Ascending aorta (tissue), 2 donors: ENCODE data around the gene IRF5. TPM values are rescaled to one million over a fixed set of nuclear protein-coding genes. Genes with fewer than 3 reads are reported as not detected.
A peak's percentile ranks its signal among the peaks of the same experiment; 100 is the strongest.

Experiments
- DNase-seq, 2 donors: peaks; one replicate each; pipeline ENCODE4 v3.0.0-alpha.2; 2019; ENCODE audit warnings: low spot score in 2 of 2
- H3K27ac ChIP-seq, 2 donors: fragments of 200-600 bp; sonication (generic); one replicate each; pipeline ENCODE4 v1.5.1; 2016 to 2017; ENCODE audit warnings: mild to moderate bottlenecking in 1 of 2
- H3K27me3 ChIP-seq: fragments of 200-600 bp; sonication (generic); one replicate; pipeline ENCODE4 v1.5.1; 2017
- H3K36me3 ChIP-seq, 2 donors: fragments of 200-600 bp; sonication (generic); one replicate each; pipeline ENCODE4 v1.5.1; 2016
- H3K4me1 ChIP-seq, 2 donors: fragments of 200-600 bp; sonication (generic); one replicate each; pipeline ENCODE4 v1.5.1; 2016 to 2017; ENCODE audit warnings: mild to moderate bottlenecking in 1 of 2
- H3K4me3 ChIP-seq, 2 donors: fragments of 200-600 bp; sonication (generic); one replicate each; pipeline ENCODE4 v1.5.1; 2016 to 2017; ENCODE audit warnings: mild to moderate bottlenecking in 1 of 2
- H3K9me3 ChIP-seq, 2 donors: fragments of 200-600 bp; sonication (generic); one replicate each; pipeline ENCODE4 v1.5.1; 2016
- intact Hi-C: fragments of 100-400 bp; cut with DNase I; formaldehyde crosslinking; loops from one replicate; pipeline ENCODE4 v1.15.1; 2023
- total RNA-seq: library from RNA; depleted of rRNA; stranded (reverse); fragments of >200 nt; gene quantifications from one replicate; pipeline ENCODE4 v1.1.0, GENCODE V29; 2016
- TF ChIP-seq, protein P1 (sequence below), 3 experiments: fragments of 200-600 bp in 2 of 3; fragments of 450-650 bp in 1 of 3; sonication (generic) in 2 of 3; IDR thresholded peaks; one replicate each; pipeline ENCODE4 v1.5.1; 2016 to 2019; ENCODE audit warnings: antibody characterized with exemption in 3 of 3, mild to moderate bottlenecking in 1 of 3, moderate library complexity in 1 of 3

IRF5 gene
- total RNA-seq, 1 donor from 2014 or later = not detected

DNA sequence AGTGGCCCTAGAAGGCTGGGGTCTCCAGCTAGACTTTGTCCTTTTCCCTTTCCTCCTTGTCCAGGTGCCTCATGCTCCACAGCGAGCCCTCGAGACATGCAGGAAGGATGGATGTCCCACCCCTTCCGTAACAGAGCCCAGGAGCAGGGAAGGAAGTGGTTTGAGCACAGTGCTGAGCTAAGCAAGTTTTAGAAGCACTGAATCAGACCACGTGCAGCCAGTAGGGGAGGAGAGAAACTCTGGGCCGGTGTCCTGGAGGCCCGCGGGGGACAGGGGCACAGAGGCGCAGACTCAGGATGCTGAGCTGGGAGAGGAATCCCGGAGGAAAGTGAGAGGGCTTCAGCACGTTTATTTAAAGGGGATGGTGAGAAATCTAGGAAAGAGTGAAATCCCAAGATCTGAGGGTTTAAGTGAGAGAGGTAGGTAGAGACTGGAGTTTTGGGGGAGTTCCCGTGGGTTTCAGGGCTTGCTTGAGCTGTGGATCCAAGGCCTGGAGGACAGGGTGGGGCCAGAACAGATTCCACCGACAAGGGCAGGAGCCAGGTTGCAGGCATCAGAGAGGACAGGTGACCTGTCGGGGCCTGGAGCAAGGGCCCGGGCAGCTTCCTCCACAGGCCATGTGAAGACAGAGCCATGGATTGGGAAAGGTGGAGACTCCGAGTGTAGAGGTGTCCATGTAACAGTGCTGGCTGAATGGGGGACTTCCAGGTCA is 4.4 kb upstream of the IRF5 start:
- no peaks in the 10 kb centered on the region for H3K9me3 ChIP-seq
- no peaks in the 10 kb centered on the region for H3K36me3 ChIP-seq
- H3K27me3 ChIP-seq = no peaks in the 10 kb centered on the region
- DNase-seq = no peak
- TF ChIP-seq, protein P1, sequence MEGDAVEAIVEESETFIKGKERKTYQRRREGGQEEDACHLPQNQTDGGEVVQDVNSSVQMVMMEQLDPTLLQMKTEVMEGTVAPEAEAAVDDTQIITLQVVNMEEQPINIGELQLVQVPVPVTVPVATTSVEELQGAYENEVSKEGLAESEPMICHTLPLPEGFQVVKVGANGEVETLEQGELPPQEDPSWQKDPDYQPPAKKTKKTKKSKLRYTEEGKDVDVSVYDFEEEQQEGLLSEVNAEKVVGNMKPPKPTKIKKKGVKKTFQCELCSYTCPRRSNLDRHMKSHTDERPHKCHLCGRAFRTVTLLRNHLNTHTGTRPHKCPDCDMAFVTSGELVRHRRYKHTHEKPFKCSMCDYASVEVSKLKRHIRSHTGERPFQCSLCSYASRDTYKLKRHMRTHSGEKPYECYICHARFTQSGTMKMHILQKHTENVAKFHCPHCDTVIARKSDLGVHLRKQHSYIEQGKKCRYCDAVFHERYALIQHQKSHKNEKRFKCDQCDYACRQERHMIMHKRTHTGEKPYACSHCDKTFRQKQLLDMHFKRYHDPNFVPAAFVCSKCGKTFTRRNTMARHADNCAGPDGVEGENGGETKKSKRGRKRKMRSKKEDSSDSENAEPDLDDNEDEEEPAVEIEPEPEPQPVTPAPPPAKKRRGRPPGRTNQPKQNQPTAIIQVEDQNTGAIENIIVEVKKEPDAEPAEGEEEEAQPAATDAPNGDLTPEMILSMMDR (IDR thresholded peaks at IDR 0.05) = no peak
- H3K27ac ChIP-seq = no peak overlapping the region
- no peak overlapping the region for H3K4me3 ChIP-seq
- peaks cover 3 to 4% of the 10 kb centered on the region in 2 donors for H3K4me1 ChIP-seq
- intact Hi-C loops = no loop called here

DNA sequence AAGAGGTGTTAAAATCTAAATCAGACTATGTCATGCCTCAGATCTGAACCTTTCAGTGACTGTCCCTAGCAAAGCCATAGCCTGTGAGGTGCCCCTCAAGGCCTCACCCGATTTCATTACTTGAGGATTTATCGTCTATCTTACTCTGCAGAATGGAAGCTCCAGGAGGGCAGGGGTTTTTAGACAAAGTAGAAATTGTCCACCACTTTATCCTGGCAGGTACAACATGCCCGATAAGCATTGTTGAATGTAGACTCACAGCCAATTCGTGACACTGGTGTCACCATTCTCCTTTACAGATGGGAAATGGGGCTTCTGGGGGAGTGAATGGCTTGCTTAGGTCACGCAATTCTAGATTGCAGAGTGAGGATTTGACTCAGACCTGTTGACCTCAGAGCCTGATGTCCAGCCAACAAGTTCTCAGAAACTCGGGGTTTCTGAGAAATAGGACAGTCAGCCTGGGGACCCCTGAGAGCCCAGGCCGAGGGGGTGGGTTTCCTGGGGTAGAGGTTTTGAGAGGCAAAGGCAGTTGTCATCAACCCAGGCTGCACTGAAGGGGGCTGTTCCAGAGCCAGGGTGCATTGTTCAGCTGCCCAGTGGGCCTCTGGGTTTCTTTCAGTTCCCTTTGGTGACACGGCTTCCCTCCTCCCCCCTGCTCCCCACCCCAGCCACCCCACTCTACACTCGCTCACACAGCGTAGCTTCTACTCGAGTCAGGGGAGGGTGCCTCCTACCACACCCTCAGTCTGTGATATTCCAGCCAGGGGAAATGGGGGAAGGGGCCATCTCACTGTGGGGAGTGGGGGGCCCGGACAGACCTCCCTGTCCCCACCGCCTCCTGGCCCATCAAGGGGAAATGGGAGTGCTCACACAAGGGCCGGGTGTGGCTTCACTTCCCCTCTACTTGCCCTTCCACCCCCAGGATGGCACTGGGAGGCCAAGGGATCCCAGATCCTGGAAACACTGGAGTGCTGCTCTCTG is 3.1 kb upstream of the IRF5 start:
- H3K4me3 ChIP-seq = no peak overlapping the region
- H3K36me3 ChIP-seq = no peaks in the 10 kb centered on the region
- H3K27me3 ChIP-seq = no peaks in the 10 kb centered on the region
- intact Hi-C loops = no loop called here
- H3K9me3 ChIP-seq = no peaks in the 10 kb centered on the region
- TF ChIP-seq, protein P1 (IDR thresholded peaks at IDR 0.05) = no peak
- DNase-seq = peak in 1 of 2 donors; percentile 64
- H3K4me1 ChIP-seq = peaks cover 4 to 8% of the 10 kb centered on the region in 2 donors
- H3K27ac ChIP-seq = no peak overlapping the region

DNA sequence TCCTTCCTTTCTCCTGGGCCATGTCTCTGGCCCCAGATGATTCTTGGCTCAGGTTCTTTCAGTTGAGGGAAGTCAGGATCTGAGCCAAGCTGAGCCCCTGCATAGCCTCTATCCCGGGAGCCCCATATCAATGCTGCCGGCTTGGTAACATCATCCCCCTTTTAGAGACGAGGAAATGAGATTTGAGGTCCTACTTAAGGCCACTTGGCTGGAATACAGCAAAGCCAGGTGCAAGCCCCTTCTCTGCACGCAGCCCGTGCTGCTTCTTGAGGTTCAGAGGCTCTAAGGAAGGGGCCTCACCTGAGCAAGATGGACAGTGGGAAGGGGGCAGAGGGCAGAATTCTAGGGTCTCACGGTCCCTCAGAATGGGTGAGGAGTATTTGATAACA is 2.4 kb upstream of the IRF5 start:
- DNase-seq = no peak
- no peak overlapping the region for H3K27ac ChIP-seq

DNA sequence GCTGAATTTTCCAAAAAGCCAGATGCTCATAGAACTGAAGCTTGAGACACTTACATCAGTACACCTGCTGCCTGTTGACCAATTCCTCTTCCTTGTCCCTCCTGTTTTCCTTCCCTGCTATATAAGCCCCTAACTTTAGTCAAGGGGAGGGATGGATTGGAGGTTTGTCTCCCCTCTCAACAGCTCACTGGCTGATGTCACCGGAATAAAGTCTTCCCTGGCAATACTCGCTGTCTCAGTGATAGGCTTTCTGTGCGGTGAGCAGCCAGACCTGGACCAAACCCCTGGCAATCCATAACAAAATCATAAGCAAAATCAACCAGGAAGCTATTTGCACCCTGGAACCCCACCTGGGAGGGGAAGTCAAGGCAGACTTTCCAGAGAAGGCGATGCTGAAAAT is 929 bp upstream of the IRF5 start:
- intact Hi-C loops = no loop called here
- H3K27me3 ChIP-seq = no peaks in the 10 kb centered on the region

More for the DNA sequence above, 2.4 kb upstream of the IRF5 start:
- no peak overlapping the region for H3K4me3 ChIP-seq
- no peaks in the 10 kb centered on the region for H3K36me3 ChIP-seq
- H3K9me3 ChIP-seq = no peaks in the 10 kb centered on the region
- H3K4me1 ChIP-seq = peaks cover 4 to 8% of the 10 kb centered on the region in 2 donors
- H3K27me3 ChIP-seq = no peaks in the 10 kb centered on the region
- intact Hi-C loops = no loop called here
- TF ChIP-seq, protein P1 (IDR thresholded peaks at IDR 0.05) = no peak

DNA sequence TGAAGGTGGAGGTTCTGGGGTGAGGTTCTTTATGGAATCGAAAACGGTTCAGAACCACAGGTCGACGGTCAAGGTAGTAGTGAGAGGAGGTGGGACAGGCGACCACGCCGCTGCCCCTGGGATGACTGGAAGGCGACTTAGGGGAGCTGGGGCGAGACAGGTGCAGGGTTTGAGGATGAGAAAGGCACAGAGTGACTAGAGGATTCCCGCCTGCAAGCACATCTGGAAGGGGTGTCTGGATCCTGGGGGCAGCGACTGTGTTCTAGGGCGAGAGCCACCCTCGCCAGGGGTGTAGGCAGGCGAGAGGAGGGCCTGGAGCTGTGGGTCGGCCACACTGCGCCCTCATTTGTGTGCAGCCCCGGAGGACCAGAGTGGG is 468 bp upstream of the IRF5 start:
- H3K27me3 ChIP-seq = no peaks in the 10 kb centered on the region
- H3K4me3 ChIP-seq = peak overlapping the region; percentile 56 to 95
- peak overlapping the region in 1 of 2 donors; percentile 8 for H3K27ac ChIP-seq
- H3K36me3 ChIP-seq = no peaks in the 10 kb centered on the region
- no peaks in the 10 kb centered on the region for H3K9me3 ChIP-seq
- TF ChIP-seq, protein P1 (IDR thresholded peaks at IDR 0.05) = no peak
- peaks cover 4 to 8% of the 10 kb centered on the region in 2 donors for H3K4me1 ChIP-seq
- intact Hi-C loops = no loop called here
- peak in 1 of 2 donors; percentile 61 for DNase-seq

More for the DNA sequence above, 929 bp upstream of the IRF5 start:
- no peaks in the 10 kb centered on the region for H3K9me3 ChIP-seq
- peaks cover 4 to 8% of the 10 kb centered on the region in 2 donors for H3K4me1 ChIP-seq
- DNase-seq = peak in 1 of 2 donors; percentile 16
- no peak overlapping the region for H3K4me3 ChIP-seq
- H3K36me3 ChIP-seq = no peaks in the 10 kb centered on the region
- TF ChIP-seq, protein P1 (IDR thresholded peaks at IDR 0.05) = no peak
- H3K27ac ChIP-seq = no peak overlapping the region
